MM.1S (cell line): Measurements from ENCODE around the gene MXI1.

Experiments
- DNase-seq: peaks from one replicate; pipeline ENCODE4 v3.0.0-alpha.2; 2015
- H2AFZ ChIP-seq: fragments of 300-600 bp; sonication (generic); 2 replicates; pipeline ENCODE4 v1.6.0; 2016; ENCODE audit warnings: antibody characterized with exemption, low read length
- H3F3A ChIP-seq: fragments of 300-600 bp; sonication (generic); 2 replicates; pipeline ENCODE4 v1.6.1; 2016; ENCODE audit warnings: mild to moderate bottlenecking, antibody characterized with exemption, low read length, moderate library complexity, mixed read lengths; ENCODE audit not compliant: insufficient read depth
- H3K27ac ChIP-seq: fragments of 300-600 bp; sonication (generic); 2 replicates; pipeline ENCODE4 v1.5.1; 2016; ENCODE audit warnings: mild to moderate bottlenecking, low read length
- H3K27me3 ChIP-seq: fragments of 300-600 bp; sonication (generic); replicated peaks from 2 replicates; pipeline ENCODE4 v1.6.0; 2016; ENCODE audit warnings: low read length; ENCODE audit not compliant: insufficient read depth
- H3K36me3 ChIP-seq: fragments of 300-600 bp; sonication (generic); replicated peaks from 2 replicates; pipeline ENCODE4 v1.6.1; 2016; ENCODE audit warnings: mild to moderate bottlenecking, low read length, mixed read lengths; ENCODE audit not compliant: insufficient read depth
- H3K4me1 ChIP-seq: fragments of 300-600 bp; sonication (generic); 2 replicates; pipeline ENCODE4 v1.6.1; 2016; ENCODE audit warnings: low read length, mixed read lengths
- H3K4me2 ChIP-seq: fragments of 300-600 bp; sonication (generic); 2 replicates; pipeline ENCODE4 v1.6.0; 2016; ENCODE audit warnings: low read depth, low read length
- H3K4me3 ChIP-seq: fragments of 300-600 bp; sonication (generic); 2 replicates; pipeline ENCODE4 v1.5.1; 2016; ENCODE audit warnings: low read length, mixed read lengths
- H3K79me2 ChIP-seq: fragments of 300-600 bp; sonication (generic); 2 replicates; pipeline ENCODE4 v1.6.1; 2016; ENCODE audit warnings: mixed run types, low read length, mixed read lengths
- H3K9ac ChIP-seq: fragments of 300-600 bp; sonication (generic); 2 replicates; pipeline ENCODE4 v1.6.1; 2016; ENCODE audit warnings: low read length, mixed read lengths
- H3K9me2 ChIP-seq: fragments of 300-600 bp; sonication (generic); replicated peaks from 2 replicates; pipeline ENCODE4 v1.6.1; 2016; ENCODE audit warnings: mild to moderate bottlenecking, low read length, mixed read lengths; ENCODE audit not compliant: insufficient read depth
- H3K9me3 ChIP-seq: fragments of 300-600 bp; sonication (generic); replicated peaks from 2 replicates; pipeline ENCODE4 v1.6.1; 2016; ENCODE audit warnings: mild to moderate bottlenecking, low read length, mixed read lengths; ENCODE audit not compliant: insufficient read depth
- H4K20me1 ChIP-seq: fragments of 300-600 bp; sonication (generic); 2 replicates; pipeline ENCODE4 v1.6.1; 2016; ENCODE audit warnings: mild to moderate bottlenecking, low read length, moderate library complexity, mixed read lengths; ENCODE audit not compliant: insufficient read depth
- CTCF ChIP-seq: fragments of 300-600 bp; sonication (generic); IDR thresholded peaks from 2 replicates; pipeline ENCODE4 v1.5.1; 2016; ENCODE audit warnings: antibody characterized with exemption, low read length, mixed read lengths
- EZH2 ChIP-seq: fragments of 300-600 bp; sonication (generic); optimal IDR thresholded peaks from 2 replicates; pipeline ENCODE3; 2017; ENCODE audit warnings: low read depth, mild to moderate bottlenecking, antibody characterized with exemption, low read length, mixed read lengths
- EZH2phosphoT487 ChIP-seq: fragments of 300-600 bp; sonication (generic); IDR thresholded peaks from 2 replicates; pipeline ENCODE4 v1.6.1; 2018; ENCODE audit warnings: antibody characterized with exemption, low read length

MXI1 gene

GRCh38 chr10:110317866-110318850 lies 110.8 kb downstream of the MXI1 start:
- no peaks in the 10 kb centered on the region for H4K20me1 ChIP-seq
- no peak overlapping the region for H3K4me2 ChIP-seq
- H3F3A ChIP-seq = no peaks in the 10 kb centered on the region
- H3K36me3 ChIP-seq = no peaks in the 10 kb centered on the region
- TF ChIP-seq EZH2 (no peak), EZH2phosphoT487 (no peak), CTCF (no peak)
- no peaks in the 10 kb centered on the region for H3K9me2 ChIP-seq
- H3K9ac ChIP-seq = no peak overlapping the region
- H3K79me2 ChIP-seq = no peaks in the 10 kb centered on the region
- DNase-seq = no peak
- H3K27me3 ChIP-seq = no peaks in the 10 kb centered on the region
- no peak overlapping the region for H3K4me3 ChIP-seq
- H3K4me1 ChIP-seq = no peaks in the 10 kb centered on the region
- no peak overlapping the region for H3K27ac ChIP-seq
- H3K9me3 ChIP-seq = no peaks in the 10 kb centered on the region
- no peak overlapping the region for H2AFZ ChIP-seq

GRCh38 chr10:110321869-110322620 lies 114.6 kb downstream of the MXI1 start:
- no peak for DNase-seq
- no peaks in the 10 kb centered on the region for H3F3A ChIP-seq
- H3K9ac ChIP-seq = no peak overlapping the region
- H3K4me1 ChIP-seq = no peaks in the 10 kb centered on the region
- no peaks in the 10 kb centered on the region for H3K36me3 ChIP-seq
- H3K27ac ChIP-seq = no peak overlapping the region
- H3K79me2 ChIP-seq = no peaks in the 10 kb centered on the region
- no peaks in the 10 kb centered on the region for H4K20me1 ChIP-seq
- H3K9me3 ChIP-seq = no peaks in the 10 kb centered on the region
- H3K27me3 ChIP-seq = no peaks in the 10 kb centered on the region
- H2AFZ ChIP-seq = no peak overlapping the region
- TF ChIP-seq EZH2 (no peak), EZH2phosphoT487 (no peak), CTCF (no peak)
- no peak overlapping the region for H3K4me3 ChIP-seq
- H3K9me2 ChIP-seq = no peaks in the 10 kb centered on the region
- H3K4me2 ChIP-seq = no peak overlapping the region

GRCh38 chr10:110323503-110323902 lies 116.1 kb downstream of the MXI1 start:
- TF ChIP-seq EZH2phosphoT487 (no peak), CTCF (no peak), EZH2 (no peak)
- Histone ChIP-seq H3K4me2 (no peak overlapping the region), H3K27me3 (no peaks in the 10 kb centered on the region)

More at GRCh38 chr10:110323503-110323902, 116.1 kb downstream of the MXI1 start:
- Histone ChIP-seq H3K4me3 (no peak overlapping the region), H3K9ac (no peak overlapping the region), H3F3A (no peaks in the 10 kb centered on the region), H2AFZ (no peak overlapping the region), H3K4me1 (no peaks in the 10 kb centered on the region), H3K36me3 (no peaks in the 10 kb centered on the region), H4K20me1 (no peaks in the 10 kb centered on the region), H3K27ac (no peak overlapping the region), H3K9me3 (no peaks in the 10 kb centered on the region), H3K9me2 (no peaks in the 10 kb centered on the region), H3K79me2 (no peaks in the 10 kb centered on the region)
- no peak for DNase-seq
